Common myeloid progenitor, CD34-positive (primary cell): ENCODE measurements around the gene TAAR5. TPM values are rescaled to one million over a fixed set of nuclear protein-coding genes. Genes with fewer than 3 reads are reported as not detected.
"Not testable (repeated sequence)": the region's sequence is repeated elsewhere in the genome, so short reads cannot be mapped to it uniquely, and the experiment has no call there.

Source experiments
- CTCF ChIA-PET: fragments of 350-600 bp; sonication (Branson Sonifier 250); formaldehyde crosslinking; loops from one replicate; lab custom pipeline; 2021; ENCODE audit warnings: antibody characterized with exemption; lab: Charles Lee
- POLR2A ChIA-PET: fragments of 350-600 bp; sonication (Branson Sonifier 250); formaldehyde crosslinking; loops from one replicate; lab custom pipeline; 2021; ENCODE audit warnings: antibody characterized with exemption; lab: Charles Lee
- DNase-seq, 3 donors: peaks; one replicate each; pipeline versions ENCODE4 v3.0.0 to v3.0.0-alpha.2; 2013
- H3K27ac ChIP-seq, 2 experiments: 1 replicate in 1 of 2; 2 replicates in 1 of 2; pipeline ENCODE4 v1.7.0; 2013; ENCODE audit warnings: inconsistent platforms in 2 of 2, low read length in 2 of 2, mild to moderate bottlenecking in 2 of 2, low read depth in 1 of 2, moderate library complexity in 1 of 2; ENCODE audit not compliant: severe bottlenecking in 2 of 2, insufficient read depth in 1 of 2, poor library complexity in 1 of 2
- H3K27me3 ChIP-seq, 5 experiments: replicated peaks in 2 of 5; 1 replicate in 3 of 5; 2 replicates in 2 of 5; pipeline versions ENCODE4 v1.6.1 to v1.7.0; 2013; ENCODE audit warnings: low read length in 4 of 5, mild to moderate bottlenecking in 2 of 5, moderate library complexity in 2 of 5, inconsistent platforms in 1 of 5; ENCODE audit not compliant: insufficient read depth in 5 of 5, control insufficient read depth in 4 of 5
- H3K36me3 ChIP-seq, 4 experiments: 1 replicate in 2 of 4; 2 replicates in 2 of 4; pipeline versions ENCODE4 v1.6.1 to v1.7.0; 2013; ENCODE audit warnings: low read length in 3 of 4, control low read depth in 1 of 4, mild to moderate bottlenecking in 1 of 4; ENCODE audit not compliant: control insufficient read depth in 4 of 4, insufficient read depth in 4 of 4
- H3K4me1 ChIP-seq, 4 experiments: 1 replicate in 3 of 4; 2 replicates in 1 of 4; pipeline versions ENCODE4 v1.6.1 to v1.7.1; 2013; ENCODE audit warnings: low read length in 3 of 4, mild to moderate bottlenecking in 3 of 4, control low read depth in 1 of 4, inconsistent platforms in 1 of 4, moderate library complexity in 1 of 4; ENCODE audit not compliant: control insufficient read depth in 4 of 4, insufficient read depth in 4 of 4; ENCODE audit errors: control extremely low read depth in 1 of 4
- H3K4me3 ChIP-seq, 7 experiments: 1 replicate in 4 of 7; 2 replicates in 3 of 7; pipeline versions ENCODE4 v1.5.1 to v1.7.0; 2013; ENCODE audit warnings: mild to moderate bottlenecking in 7 of 7, low read length in 6 of 7, moderate library complexity in 6 of 7, inconsistent platforms in 2 of 7, low read depth in 2 of 7, control low read depth in 1 of 7; ENCODE audit not compliant: insufficient read depth in 4 of 7, control insufficient read depth in 1 of 7; ENCODE audit errors: extremely low read depth in 1 of 7
- H3K9me3 ChIP-seq, 5 experiments: 1 replicate in 4 of 5; 2 replicates in 1 of 5; pipeline versions ENCODE4 v1.6.1 to v1.7.1; 2013; ENCODE audit warnings: low read length in 4 of 5, mild to moderate bottlenecking in 2 of 5, inconsistent platforms in 1 of 5, low read depth in 1 of 5, moderate library complexity in 1 of 5; ENCODE audit not compliant: control insufficient read depth in 4 of 5, insufficient read depth in 2 of 5; ENCODE audit errors: control extremely low read depth in 1 of 5
- WGBS: methylation state at CpG from one replicate; pipeline ENCODE4 v1.1.5; 2013; ENCODE audit not compliant: insufficient coverage; 5-methylcytosine and 5-hydroxymethylcytosine counted together
- polyA plus RNA-seq: library from polyadenylated mRNA; unstranded; fragments of 120-200 nt; gene quantifications from one replicate; pipeline ENCODE4 v1.2.1, GENCODE V29; 2013

TAAR5 gene
- polyA plus RNA-seq = not detected

- H3K36me3 ChIP-seq = no peaks in the 10 kb centered on the region
- POLR2A ChIA-PET = no interaction called here
- WGBS = 100% methylated on average over 3 of the region's 5 CpGs
- no peaks in the 10 kb centered on the region for H3K9me3 ChIP-seq
- CTCF ChIA-PET = no interaction called here
- DNase-seq = no peak
- no peak within 1 kb of the TSS for H3K27ac ChIP-seq
- H3K4me3 ChIP-seq = no peak within 1 kb of the TSS
- H3K4me1 ChIP-seq = peaks cover 0 to 2% (median 0%) of the 10 kb centered on the region in 4 experiments
- H3K27me3 ChIP-seq = no peaks in the 10 kb centered on the region
Observed at GRCh38 chr6:132589454-132589853, at the start of gene TAAR5. TAAR5 (minus strand) TSS chr6:132589741; CDS start chr6:132589686, 55 bp downstream.

GRCh38 chr6:132637135-132637534 lies 47.6 kb upstream of the TAAR5 start:
- H3K9me3 ChIP-seq, DNase-seq, CTCF ChIA-PET, H3K4me1 ChIP-seq, H3K27ac ChIP-seq, H3K4me3 ChIP-seq, H3K36me3 ChIP-seq, H3K27me3 ChIP-seq, POLR2A ChIA-PET: not testable (repeated sequence)
- no CpG with 5 or more reads among the region's 1 CpG for WGBS

- CTCF ChIA-PET = interaction anchor here (1.3 kb wide), 1 partner anchor 11 kb away, joined by 4 read pairs; no protein-coding TSS in a partner anchor
- H3K27me3 ChIP-seq, H3K36me3 ChIP-seq, H3K9me3 ChIP-seq, H3K4me1 ChIP-seq, DNase-seq, POLR2A ChIA-PET, H3K4me3 ChIP-seq, H3K27ac ChIP-seq: not testable (repeated sequence)
- 100% methylated on average over 3 of the region's 3 CpGs for WGBS
Observed at GRCh38 chr6:132635906-132636305, 46.4 kb upstream of the TAAR5 start.

- H3K4me3 ChIP-seq, H3K36me3 ChIP-seq, POLR2A ChIA-PET, H3K27ac ChIP-seq, H3K9me3 ChIP-seq, H3K27me3 ChIP-seq, H3K4me1 ChIP-seq, DNase-seq: not testable (repeated sequence)
- CTCF ChIA-PET = interaction anchor here (1.3 kb wide), 2 partner anchors 10 to 34 kb away, joined by 3 to 4 read pairs; no protein-coding TSS in a partner anchor
- WGBS = 89% methylated on average over 3 of the region's 3 CpGs
Observed at GRCh38 chr6:132635288-132635687, 45.7 kb upstream of the TAAR5 start.

GRCh38 chr6:132634796-132635195 lies 45.3 kb upstream of the TAAR5 start:
- Histone ChIP-seq H3K27ac (no peak overlapping the region), H3K27me3 (no peaks in the 10 kb centered on the region), H3K4me3 (no peak overlapping the region), H3K9me3 (peaks cover 0 to 3% (median 0%) of the 10 kb centered on the region in 5 experiments), H3K4me1 (no peaks in the 10 kb centered on the region), H3K36me3 (no peaks in the 10 kb centered on the region)
- WGBS = 100% methylated on average over 3 of the region's 4 CpGs
- no peak for DNase-seq
- POLR2A ChIA-PET = no interaction called here
- CTCF ChIA-PET = interaction anchor here (1.3 kb wide), 2 partner anchors 10 to 34 kb away, joined by 3 to 4 read pairs; no protein-coding TSS in a partner anchor

- H3K36me3 ChIP-seq = no peaks in the 10 kb centered on the region
- H3K27ac ChIP-seq = no peak overlapping the region
- no peaks in the 10 kb centered on the region for H3K27me3 ChIP-seq
- H3K4me3 ChIP-seq = no peak overlapping the region
- ChIA-PET POLR2A (interaction anchor here (0.6 kb wide), 1 partner anchor 13 kb away, joined by 3 read pairs; no protein-coding TSS in a partner anchor), CTCF (interaction anchor here (0.8 kb wide), 1 partner anchor 82 kb away, joined by 3 read pairs; no protein-coding TSS in a partner anchor)
- 100% methylated on average over 1 of the region's 2 CpGs for WGBS
- H3K4me1 ChIP-seq = no peaks in the 10 kb centered on the region
- DNase-seq = no peak
- peaks cover 0 to 3% (median 0%) of the 10 kb centered on the region in 5 experiments for H3K9me3 ChIP-seq
Observed at GRCh38 chr6:132633362-132633761, 43.8 kb upstream of the TAAR5 start.

- POLR2A ChIA-PET = no interaction called here
- CTCF ChIA-PET = interaction anchor here (1.3 kb wide), 1 partner anchor 11 kb away, joined by 4 read pairs; no protein-coding TSS in a partner anchor
- H3K9me3 ChIP-seq = peaks cover 0 to 2% (median 0%) of the 10 kb centered on the region in 5 experiments
- no peaks in the 10 kb centered on the region for H3K4me1 ChIP-seq
- no peak for DNase-seq
- H3K4me3 ChIP-seq = no peak within 1 kb of the TSS
- no peak within 1 kb of the TSS for H3K27ac ChIP-seq
- H3K27me3 ChIP-seq = peaks cover 0 to 3% (median 0%) of the 10 kb centered on the region in 5 experiments
- H3K36me3 ChIP-seq = no peaks in the 10 kb centered on the region
- 98% methylated on average over 6 of the region's 6 CpGs for WGBS
Observed at GRCh38 chr6:132624175-132624574, 34.6 kb upstream of the TAAR5 start, which contains the start of gene TAAR2. TAAR2 (minus strand) TSS chr6:132624275; CDS start chr6:132624275, 0 bp downstream.
